GM21825 (cell line): ENCODE measurements around the gene ITGAV.

Source experiments
- ATAC-seq: cut with Tn5 transposase; IDR thresholded peaks from one replicate; pipeline ENCODE4 v1.9.1; 2021; ENCODE audit warnings: mild to moderate bottlenecking, moderate library complexity; ENCODE audit not compliant: unreplicated experiment

ITGAV gene

GRCh38 chr2:186664385-186665043 lies 74.7 kb downstream of the ITGAV start:
- no peak for ATAC-seq

- ATAC-seq = no peak
These were observed 79.3 kb downstream of the ITGAV start for GRCh38 chr2:186669146-186669545.

- no peak for ATAC-seq
These were observed 81.0 kb downstream of the ITGAV start for GRCh38 chr2:186670831-186671230.

- ATAC-seq = no peak
These were observed 85.5 kb downstream of the ITGAV start for GRCh38 chr2:186675380-186675779.

GRCh38 chr2:186683341-186683740 lies 93.5 kb downstream of the ITGAV start:
- no peak for ATAC-seq

- ATAC-seq = no peak
These were observed 98.0 kb downstream of the ITGAV start for GRCh38 chr2:186687807-186688211.

GRCh38 chr2:186688813-186689212 lies 99.0 kb downstream of the ITGAV start:
- ATAC-seq = no peak

- ATAC-seq = no peak
These were observed 100.9 kb downstream of the ITGAV start for GRCh38 chr2:186690786-186691185.

- no peak for ATAC-seq
These were observed 101.4 kb downstream of the ITGAV start for GRCh38 chr2:186691231-186691630.

- ATAC-seq = no peak
These were observed 102.0 kb downstream of the ITGAV start for GRCh38 chr2:186691900-186692299.

GRCh38 chr2:186693446-186693832 lies 103.6 kb downstream of the ITGAV start:
- no peak for ATAC-seq

- no peak for ATAC-seq
These were observed 105.4 kb downstream of the ITGAV start for GRCh38 chr2:186695081-186695756.

- ATAC-seq = no peak
These were observed 106.4 kb downstream of the ITGAV start for GRCh38 chr2:186696290-186696689.

GRCh38 chr2:186696804-186697203 lies 106.9 kb downstream of the ITGAV start:
- no peak for ATAC-seq

- ATAC-seq = no peak
These were observed 107.7 kb downstream of the ITGAV start for GRCh38 chr2:186697536-186697935.

GRCh38 chr2:186699742-186700141 lies 109.9 kb downstream of the ITGAV start:
- ATAC-seq = no peak

- no peak for ATAC-seq
These were observed 112.2 kb downstream of the ITGAV start for GRCh38 chr2:186702006-186702405.

- ATAC-seq = no peak
These were observed 112.6 kb downstream of the ITGAV start for GRCh38 chr2:186702501-186702900.

GRCh38 chr2:186704897-186705296 lies 115.0 kb downstream of the ITGAV start:
- ATAC-seq = no peak

GRCh38 chr2:186709529-186710450 lies 119.9 kb downstream of the ITGAV start:
- ATAC-seq = no peak

GRCh38 chr2:186713691-186714090 lies 123.8 kb downstream of the ITGAV start:
- no peak for ATAC-seq

GRCh38 chr2:186714611-186715010 lies 124.8 kb downstream of the ITGAV start:
- no peak for ATAC-seq
